ENCODE data around the gene NONO. TPM values are rescaled to one million over a fixed set of nuclear protein-coding genes. Genes with fewer than 3 reads are reported as not detected.

The NONO gene
- total and polyA plus RNA-seq, 2 experiments from 2014 or later, result 342 to 656 TPM

GRCh38 chrX:71291381-71291780 lies 7.9 kb downstream of the NONO start (continued):
- TF ChIP-seq, protein P1, sequence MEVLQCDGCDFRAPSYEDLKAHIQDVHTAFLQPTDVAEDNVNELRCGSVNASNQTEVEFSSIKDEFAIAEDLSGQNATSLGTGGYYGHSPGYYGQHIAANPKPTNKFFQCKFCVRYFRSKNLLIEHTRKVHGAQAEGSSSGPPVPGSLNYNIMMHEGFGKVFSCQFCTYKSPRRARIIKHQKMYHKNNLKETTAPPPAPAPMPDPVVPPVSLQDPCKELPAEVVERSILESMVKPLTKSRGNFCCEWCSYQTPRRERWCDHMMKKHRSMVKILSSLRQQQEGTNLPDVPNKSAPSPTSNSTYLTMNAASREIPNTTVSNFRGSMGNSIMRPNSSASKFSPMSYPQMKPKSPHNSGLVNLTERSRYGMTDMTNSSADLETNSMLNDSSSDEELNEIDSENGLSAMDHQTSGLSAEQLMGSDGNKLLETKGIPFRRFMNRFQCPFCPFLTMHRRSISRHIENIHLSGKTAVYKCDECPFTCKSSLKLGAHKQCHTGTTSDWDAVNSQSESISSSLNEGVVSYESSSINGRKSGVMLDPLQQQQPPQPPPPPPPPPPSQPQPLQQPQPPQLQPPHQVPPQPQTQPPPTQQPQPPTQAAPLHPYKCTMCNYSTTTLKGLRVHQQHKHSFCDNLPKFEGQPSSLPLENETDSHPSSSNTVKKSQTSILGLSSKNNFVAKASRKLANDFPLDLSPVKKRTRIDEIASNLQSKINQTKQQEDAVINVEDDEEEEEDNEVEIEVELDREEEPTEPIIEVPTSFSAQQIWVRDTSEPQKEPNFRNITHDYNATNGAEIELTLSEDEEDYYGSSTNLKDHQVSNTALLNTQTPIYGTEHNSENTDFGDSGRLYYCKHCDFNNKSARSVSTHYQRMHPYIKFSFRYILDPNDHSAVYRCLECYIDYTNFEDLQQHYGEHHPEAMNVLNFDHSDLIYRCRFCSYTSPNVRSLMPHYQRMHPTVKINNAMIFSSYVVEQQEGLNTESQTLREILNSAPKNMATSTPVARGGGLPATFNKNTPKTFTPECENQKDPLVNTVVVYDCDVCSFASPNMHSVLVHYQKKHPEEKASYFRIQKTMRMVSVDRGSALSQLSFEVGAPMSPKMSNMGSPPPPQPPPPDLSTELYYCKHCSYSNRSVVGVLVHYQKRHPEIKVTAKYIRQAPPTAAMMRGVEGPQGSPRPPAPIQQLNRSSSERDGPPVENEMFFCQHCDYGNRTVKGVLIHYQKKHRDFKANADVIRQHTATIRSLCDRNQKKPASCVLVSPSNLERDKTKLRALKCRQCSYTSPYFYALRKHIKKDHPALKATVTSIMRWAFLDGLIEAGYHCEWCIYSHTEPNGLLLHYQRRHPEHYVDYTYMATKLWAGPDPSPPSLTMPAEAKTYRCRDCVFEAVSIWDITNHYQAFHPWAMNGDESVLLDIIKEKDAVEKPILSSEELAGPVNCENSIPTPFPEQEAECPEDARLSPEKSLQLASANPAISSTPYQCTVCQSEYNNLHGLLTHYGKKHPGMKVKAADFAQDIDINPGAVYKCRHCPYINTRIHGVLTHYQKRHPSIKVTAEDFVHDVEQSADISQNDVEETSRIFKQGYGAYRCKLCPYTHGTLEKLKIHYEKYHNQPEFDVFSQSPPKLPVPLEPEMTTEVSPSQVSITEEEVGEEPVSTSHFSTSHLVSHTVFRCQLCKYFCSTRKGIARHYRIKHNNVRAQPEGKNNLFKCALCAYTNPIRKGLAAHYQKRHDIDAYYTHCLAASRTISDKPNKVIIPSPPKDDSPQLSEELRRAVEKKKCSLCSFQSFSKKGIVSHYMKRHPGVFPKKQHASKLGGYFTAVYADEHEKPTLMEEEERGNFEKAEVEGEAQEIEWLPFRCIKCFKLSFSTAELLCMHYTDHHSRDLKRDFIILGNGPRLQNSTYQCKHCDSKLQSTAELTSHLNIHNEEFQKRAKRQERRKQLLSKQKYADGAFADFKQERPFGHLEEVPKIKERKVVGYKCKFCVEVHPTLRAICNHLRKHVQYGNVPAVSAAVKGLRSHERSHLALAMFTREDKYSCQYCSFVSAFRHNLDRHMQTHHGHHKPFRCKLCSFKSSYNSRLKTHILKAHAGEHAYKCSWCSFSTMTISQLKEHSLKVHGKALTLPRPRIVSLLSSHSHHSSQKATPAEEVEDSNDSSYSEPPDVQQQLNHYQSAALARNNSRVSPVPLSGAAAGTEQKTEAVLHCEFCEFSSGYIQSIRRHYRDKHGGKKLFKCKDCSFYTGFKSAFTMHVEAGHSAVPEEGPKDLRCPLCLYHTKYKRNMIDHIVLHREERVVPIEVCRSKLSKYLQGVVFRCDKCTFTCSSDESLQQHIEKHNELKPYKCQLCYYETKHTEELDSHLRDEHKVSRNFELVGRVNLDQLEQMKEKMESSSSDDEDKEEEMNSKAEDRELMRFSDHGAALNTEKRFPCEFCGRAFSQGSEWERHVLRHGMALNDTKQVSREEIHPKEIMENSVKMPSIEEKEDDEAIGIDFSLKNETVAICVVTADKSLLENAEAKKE (CRISPR knock-in tag; IDR thresholded peaks at IDR 0.05), result no peak
- TF ChIP-seq REST (IDR thresholded peaks at IDR 0.05; ENCODE audit: unreplicated experiment), result no peak
- no peak for TF ChIP-seq JUNB (IDR thresholded peaks at IDR 0.05; ENCODE audit: unreplicated experiment)
- no peak for TF ChIP-seq POLR2AphosphoS5 (IDR thresholded peaks at IDR 0.05; ENCODE audit: low read depth)
- no peak for TF ChIP-seq STAT1 (IDR thresholded peaks at IDR 0.05; ENCODE audit: unreplicated experiment)
- TF ChIP-seq CTCF (conservative IDR thresholded peaks at IDR 0.05; ENCODE audit: low read depth in 2 of 2), result no peak

Data from GM23338 (cell line).